ENCODE measurements around the gene TTC13. TPM values are rescaled to one million over a fixed set of nuclear protein-coding genes. Genes with fewer than 3 reads are reported as not detected.

TTC13 gene
- total and polyA plus RNA-seq, 3 experiments from 2014 or later, result 13.1 to 24.8 (median 21.5) TPM

- H3K4me1 ChIP-seq (ENCODE audit: insufficient read depth, low read length), result peaks cover 59% of the 10 kb centered on the region
- H3K27ac ChIP-seq (ENCODE audit: low read depth, low read length), result peak overlapping the region; percentile 62
- Mint-ChIP-seq H3K4me1 (peaks cover 54 to 68% (median 66%) of the 10 kb centered on the region in 3 donors), H3K27ac (peak overlapping the region; percentile 90 to 100 (median 98)), H3K36me3 (peaks cover 0 to 23% (median 3%) of the 10 kb centered on the region in 3 donors), H3K27me3 (no peaks in the 10 kb centered on the region), H3K9me3 (no peaks in the 10 kb centered on the region), H3K4me3 (peak overlapping the region; percentile 93 to 100 (median 95))
- no peaks in the 10 kb centered on the region for H3K27me3 ChIP-seq (ENCODE audit: insufficient read depth, low read length, poor library complexity, severe bottlenecking)
- peaks cover 9% of the 10 kb centered on the region for H3K36me3 ChIP-seq (ENCODE audit: insufficient read depth, low read length)
- POLR2A ChIA-PET, result no interaction called here
- CTCF ChIA-PET, result interaction anchor here (1.1 to 1.6 kb wide), 4 partner anchors 10 to 60 kb away, joined by 3 to 5 read pairs (median 4); no protein-coding TSS in a partner anchor
- H3K4me3 ChIP-seq (ENCODE audit: low read length), result peak overlapping the region; percentile 67
- DNase-seq, result peak; percentile 15 to 76 (median 65)
- H3K9me3 ChIP-seq (ENCODE audit: low read length), result no peaks in the 10 kb centered on the region
Observed at GRCh38 chr1:230976825-230977747, 1.6 kb downstream of the TTC13 start.

- ChIA-PET POLR2A (no interaction called here), CTCF (interaction anchor here (0.6 to 1.6 kb wide), 5 partner anchors 11 to 60 kb away, joined by 3 to 5 read pairs (median 4); no protein-coding TSS in a partner anchor)
- Histone ChIP-seq H3K4me3 (ENCODE audit: low read length) (no peak overlapping the region), H3K9me3 (ENCODE audit: low read length) (no peaks in the 10 kb centered on the region), H3K36me3 (ENCODE audit: insufficient read depth, low read length) (peaks cover 9% of the 10 kb centered on the region), H3K27me3 (ENCODE audit: insufficient read depth, low read length, poor library complexity, severe bottlenecking) (no peaks in the 10 kb centered on the region), H3K27ac (ENCODE audit: low read depth, low read length) (no peak overlapping the region), H3K4me1 (ENCODE audit: insufficient read depth, low read length) (peaks cover 65% of the 10 kb centered on the region)
- Mint-ChIP-seq H3K27me3 (no peaks in the 10 kb centered on the region), H3K27ac (peak overlapping the region; percentile 90 to 100 (median 98)), H3K9me3 (no peaks in the 10 kb centered on the region), H3K4me1 (peaks cover 61 to 75% (median 73%) of the 10 kb centered on the region in 3 donors), H3K36me3 (peaks cover 0 to 23% (median 3%) of the 10 kb centered on the region in 3 donors), H3K4me3 (peak overlapping the region in 5 of 7 donors; percentile 31 to 100 (median 93))
- no peak for DNase-seq
Observed at GRCh38 chr1:230976360-230976759, 2.3 kb downstream of the TTC13 start.

- Histone ChIP-seq H3K4me1 (ENCODE audit: insufficient read depth, low read length) (peaks cover 68% of the 10 kb centered on the region), H3K27ac (ENCODE audit: low read depth, low read length) (no peak overlapping the region), H3K4me3 (ENCODE audit: low read length) (no peak overlapping the region), H3K36me3 (ENCODE audit: insufficient read depth, low read length) (peaks cover 9% of the 10 kb centered on the region), H3K9me3 (ENCODE audit: low read length) (no peaks in the 10 kb centered on the region), H3K27me3 (ENCODE audit: insufficient read depth, low read length, poor library complexity, severe bottlenecking) (no peaks in the 10 kb centered on the region)
- no peaks in the 10 kb centered on the region for H3K9me3 Mint-ChIP-seq
- no peaks in the 10 kb centered on the region for H3K27me3 Mint-ChIP-seq
- H3K36me3 Mint-ChIP-seq, result peaks cover 0 to 24% (median 3%) of the 10 kb centered on the region in 3 donors
- H3K27ac Mint-ChIP-seq, result peak overlapping the region in 7 of 8 donors; percentile 29 to 99 (median 96)
- no peak for DNase-seq
- CTCF ChIA-PET, result interaction anchor here (0.6 to 1.6 kb wide), 4 partner anchors 11 to 59 kb away, joined by 3 to 5 read pairs (median 4); no protein-coding TSS in a partner anchor
- POLR2A ChIA-PET, result interaction anchor here (0.6 kb wide), 1 partner anchor 56 kb away, joined by 3 read pairs; no protein-coding TSS in a partner anchor
- peak overlapping the region in 3 of 7 donors; percentile 16 to 49 (median 23) for H3K4me3 Mint-ChIP-seq
- H3K4me1 Mint-ChIP-seq, result peaks cover 66 to 79% (median 75%) of the 10 kb centered on the region in 3 donors
Observed at GRCh38 chr1:230975636-230976035, 3.0 kb downstream of the TTC13 start.

GRCh38 chr1:230972855-230973271 is 5.8 kb downstream of the TTC13 start:
- peaks cover 19% of the 10 kb centered on the region for H3K36me3 ChIP-seq (ENCODE audit: insufficient read depth, low read length)
- CTCF ChIA-PET, result interaction anchor here (0.9 to 1.1 kb wide), 3 partner anchors 14 to 68 kb away, joined by 3 read pairs; no protein-coding TSS in a partner anchor
- H3K27ac Mint-ChIP-seq, result peak overlapping the region; percentile 24 to 95 (median 76)
- H3K9me3 ChIP-seq (ENCODE audit: low read length), result no peaks in the 10 kb centered on the region
- H3K27me3 ChIP-seq (ENCODE audit: insufficient read depth, low read length, poor library complexity, severe bottlenecking), result no peaks in the 10 kb centered on the region
- no peaks in the 10 kb centered on the region for H3K27me3 Mint-ChIP-seq
- H3K4me3 Mint-ChIP-seq, result peak overlapping the region; percentile 20 to 82 (median 68)
- peaks cover 63% of the 10 kb centered on the region for H3K4me1 ChIP-seq (ENCODE audit: insufficient read depth, low read length)
- H3K27ac ChIP-seq (ENCODE audit: low read depth, low read length), result no peak overlapping the region
- H3K4me3 ChIP-seq (ENCODE audit: low read length), result peak overlapping the region; percentile 10
- H3K9me3 Mint-ChIP-seq, result no peaks in the 10 kb centered on the region
- H3K4me1 Mint-ChIP-seq, result peaks cover 76 to 86% (median 85%) of the 10 kb centered on the region in 3 donors
- H3K36me3 Mint-ChIP-seq, result peaks cover 3 to 28% (median 8%) of the 10 kb centered on the region in 3 donors
- DNase-seq, result peak; percentile 39 to 82 (median 75)
- POLR2A ChIA-PET, result interaction anchor here (0.6 to 1.2 kb wide), 2 partner anchors 12 to 328 kb away, joined by 3 to 6 read pairs; no protein-coding TSS in a partner anchor

- H3K27ac Mint-ChIP-seq, result peak overlapping the region; percentile 9 to 95 (median 60)
- peaks cover 69 to 81% (median 77%) of the 10 kb centered on the region in 3 donors for H3K4me1 Mint-ChIP-seq
Observed at GRCh38 chr1:230971771-230972170, 6.9 kb downstream of the TTC13 start.

GRCh38 chr1:230970432-230970831 is 8.2 kb downstream of the TTC13 start:
- ChIA-PET POLR2A (interaction anchor here (0.5 kb wide), 1 partner anchor 70 kb away, joined by 5 read pairs; the partner anchor contains the start of gene FAM89A), CTCF (interaction anchor here (0.8 kb wide), 1 partner anchor 12 kb away, joined by 3 read pairs; no protein-coding TSS in a partner anchor)
- H3K27ac ChIP-seq (ENCODE audit: low read depth, low read length), result no peak overlapping the region
- H3K27me3 Mint-ChIP-seq, result no peaks in the 10 kb centered on the region
- H3K4me1 ChIP-seq (ENCODE audit: insufficient read depth, low read length), result peaks cover 47% of the 10 kb centered on the region
- H3K36me3 ChIP-seq (ENCODE audit: insufficient read depth, low read length), result peaks cover 11% of the 10 kb centered on the region
- H3K4me3 Mint-ChIP-seq, result peak overlapping the region in 1 of 7 donors; percentile 23
- H3K9me3 Mint-ChIP-seq, result no peaks in the 10 kb centered on the region
- peaks cover 57 to 70% (median 69%) of the 10 kb centered on the region in 3 donors for H3K4me1 Mint-ChIP-seq
- no peak overlapping the region for H3K4me3 ChIP-seq (ENCODE audit: low read length)
- peaks cover 3 to 11% (median 5%) of the 10 kb centered on the region in 3 donors for H3K36me3 Mint-ChIP-seq
- no peaks in the 10 kb centered on the region for H3K9me3 ChIP-seq (ENCODE audit: low read length)
- peak overlapping the region in 7 of 8 donors; percentile 13 to 57 (median 52) for H3K27ac Mint-ChIP-seq
- no peaks in the 10 kb centered on the region for H3K27me3 ChIP-seq (ENCODE audit: insufficient read depth, low read length, poor library complexity, severe bottlenecking)
- no peak for DNase-seq

More at GRCh38 chr1:230971771-230972170, 6.9 kb downstream of the TTC13 start:
- H3K27ac ChIP-seq (ENCODE audit: low read depth, low read length), result no peak overlapping the region
- peaks cover 19% of the 10 kb centered on the region for H3K36me3 ChIP-seq (ENCODE audit: insufficient read depth, low read length)
- Mint-ChIP-seq H3K27me3 (no peaks in the 10 kb centered on the region), H3K9me3 (no peaks in the 10 kb centered on the region), H3K4me3 (peak overlapping the region in 1 of 7 donors; percentile 20), H3K36me3 (peaks cover 3 to 23% (median 8%) of the 10 kb centered on the region in 3 donors)
- H3K4me1 ChIP-seq (ENCODE audit: insufficient read depth, low read length), result peaks cover 59% of the 10 kb centered on the region
- ChIA-PET CTCF (no interaction called here), POLR2A (no interaction called here)
- H3K9me3 ChIP-seq (ENCODE audit: low read length), result no peaks in the 10 kb centered on the region
- DNase-seq, result no peak
- H3K4me3 ChIP-seq (ENCODE audit: low read length), result no peak overlapping the region
- H3K27me3 ChIP-seq (ENCODE audit: insufficient read depth, low read length, poor library complexity, severe bottlenecking), result no peaks in the 10 kb centered on the region

- Mint-ChIP-seq H3K36me3 (peaks cover 3 to 13% (median 5%) of the 10 kb centered on the region in 3 donors), H3K27me3 (no peaks in the 10 kb centered on the region), H3K4me3 (no peak overlapping the region), H3K4me1 (peaks cover 56 to 73% (median 67%) of the 10 kb centered on the region in 3 donors), H3K27ac (no peak overlapping the region), H3K9me3 (no peaks in the 10 kb centered on the region)
- ChIA-PET CTCF (interaction anchor here (1.5 kb wide), 1 partner anchor 11 kb away, joined by 5 read pairs; no protein-coding TSS in a partner anchor), POLR2A (no interaction called here)
- no peaks in the 10 kb centered on the region for H3K9me3 ChIP-seq (ENCODE audit: low read length)
- DNase-seq, result no peak
- peaks cover 11% of the 10 kb centered on the region for H3K36me3 ChIP-seq (ENCODE audit: insufficient read depth, low read length)
- H3K4me3 ChIP-seq (ENCODE audit: low read length), result no peak overlapping the region
- H3K27me3 ChIP-seq (ENCODE audit: insufficient read depth, low read length, poor library complexity, severe bottlenecking), result no peaks in the 10 kb centered on the region
- no peak overlapping the region for H3K27ac ChIP-seq (ENCODE audit: low read depth, low read length)
- H3K4me1 ChIP-seq (ENCODE audit: insufficient read depth, low read length), result peaks cover 9% of the 10 kb centered on the region
Observed at GRCh38 chr1:230966358-230966873, 12.2 kb downstream of the TTC13 start.

All from CD8-positive, alpha-beta memory T cell (primary cell).